Mucosa of rectum (tissue), 2 donors: ENCODE results near the gene R3HDM2.

Experiments used
- H3K27ac ChIP-seq, 2 donors: one replicate each; pipeline ENCODE4 v1.7.0; 2013; ENCODE audit warnings: inconsistent platforms in 2 of 2, low read depth in 2 of 2, low read length in 2 of 2
- H3K27me3 ChIP-seq, 2 donors: one replicate each; pipeline ENCODE4 v1.7.0; 2013; ENCODE audit warnings: low read length in 2 of 2; ENCODE audit not compliant: control insufficient read depth in 2 of 2, insufficient read depth in 2 of 2
- H3K36me3 ChIP-seq, 2 donors: one replicate each; pipeline ENCODE4 v1.7.0; 2013; ENCODE audit warnings: low read length in 2 of 2; ENCODE audit not compliant: control insufficient read depth in 2 of 2, insufficient read depth in 2 of 2
- H3K4me1 ChIP-seq, 2 donors: one replicate each; pipeline ENCODE4 v1.7.0; 2013; ENCODE audit warnings: low read length in 2 of 2, mild to moderate bottlenecking in 1 of 2; ENCODE audit not compliant: control insufficient read depth in 2 of 2, insufficient read depth in 2 of 2
- H3K4me3 ChIP-seq, 2 donors: one replicate each; pipeline ENCODE4 v1.7.0; 2013; ENCODE audit warnings: low read length in 2 of 2
- H3K9ac ChIP-seq, 2 donors: one replicate each; pipeline ENCODE4 v1.7.0; 2013; ENCODE audit warnings: low read length in 2 of 2, low read depth in 1 of 2, mild to moderate bottlenecking in 1 of 2
- H3K9me3 ChIP-seq, 2 donors: one replicate each; pipeline ENCODE4 v1.7.0; 2013; ENCODE audit warnings: low read length in 2 of 2; ENCODE audit not compliant: control insufficient read depth in 2 of 2
- donor health status: healthy.
- donor health status: Normal muscosa, but diverticular disease.

R3HDM2 gene

DNA sequence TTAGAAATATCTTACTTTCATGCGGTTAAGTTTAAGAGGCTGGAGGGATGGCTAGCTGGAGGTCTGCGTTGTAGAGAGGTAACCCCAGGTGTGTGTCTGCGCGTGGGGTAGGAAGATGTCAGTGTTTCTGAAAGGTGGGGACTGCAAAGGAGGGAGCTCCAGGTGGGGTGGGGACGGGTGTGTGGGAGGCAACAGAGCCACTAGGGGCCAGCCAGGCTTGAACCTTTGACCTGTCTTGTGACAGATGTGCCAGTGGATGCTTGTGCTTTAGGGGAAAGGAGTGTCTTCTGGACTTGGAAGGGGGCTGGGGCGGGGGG, 29.6 kb upstream of the R3HDM2 start:
- Histone ChIP-seq H3K36me3 (no peaks in the 10 kb centered on the region), H3K27ac (peak overlapping the region in 1 of 2 donors; percentile 82), H3K4me3 (peak overlapping the region; percentile 64 to 68), H3K9me3 (no peaks in the 10 kb centered on the region), H3K4me1 (peaks cover 30 to 39% of the 10 kb centered on the region in 2 donors), H3K9ac (peak overlapping the region; percentile 41 to 61), H3K27me3 (peaks cover 9 to 11% of the 10 kb centered on the region in 2 donors)

DNA sequence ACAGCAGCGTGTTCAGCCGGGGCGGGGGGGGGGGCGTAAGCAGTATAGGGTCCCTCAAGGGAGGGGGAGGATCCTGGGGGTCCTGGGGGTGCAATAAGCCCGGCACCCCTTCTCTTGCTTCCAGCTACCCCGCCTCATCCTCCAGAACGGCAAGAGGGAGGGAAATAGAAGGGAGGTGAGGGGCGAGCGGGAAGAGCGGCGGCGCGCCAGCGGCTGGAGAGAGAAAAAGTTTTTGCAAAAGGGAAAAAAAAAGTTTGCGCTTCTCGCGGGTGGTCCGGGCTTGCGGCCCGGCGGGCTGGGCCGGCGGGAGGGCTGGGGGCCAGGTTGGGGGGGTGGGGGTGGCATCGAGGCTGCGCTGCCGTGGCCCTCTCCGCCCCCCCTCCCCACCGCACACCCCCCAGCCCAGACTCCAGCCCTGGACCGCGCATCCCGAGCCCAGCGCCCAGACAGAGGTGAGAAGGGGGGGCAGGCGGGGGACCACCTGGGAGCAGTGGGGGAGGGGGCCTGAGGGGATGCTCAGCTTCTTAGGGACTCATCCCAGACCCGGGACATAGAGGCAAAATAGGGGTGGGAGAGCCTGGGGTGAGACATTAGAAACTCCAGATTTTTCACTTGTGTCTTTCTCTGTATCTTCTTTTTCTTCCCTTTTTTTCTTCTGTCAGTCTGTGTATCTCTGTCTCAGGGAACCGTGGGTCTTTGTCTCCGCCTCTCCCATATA, 29.1 kb upstream of the R3HDM2 start, which contains the start of gene GLI1:
Gene GLI1, plus strand, starts transcription at position 36 of the 718 bp plus-strand sequence. CDS start 3,907 bp downstream, outside the sequence.
- Histone ChIP-seq H3K27ac (peak within 1 kb of the TSS; percentile 87 to 91), H3K4me1 (peaks cover 30 to 39% of the 10 kb centered on the region in 2 donors), H3K36me3 (no peaks in the 10 kb centered on the region), H3K9me3 (no peaks in the 10 kb centered on the region), H3K4me3 (peak within 1 kb of the TSS; percentile 85 to 92), H3K27me3 (peaks cover 9 to 11% of the 10 kb centered on the region in 2 donors), H3K9ac (peak within 1 kb of the TSS; percentile 79 to 92)

DNA sequence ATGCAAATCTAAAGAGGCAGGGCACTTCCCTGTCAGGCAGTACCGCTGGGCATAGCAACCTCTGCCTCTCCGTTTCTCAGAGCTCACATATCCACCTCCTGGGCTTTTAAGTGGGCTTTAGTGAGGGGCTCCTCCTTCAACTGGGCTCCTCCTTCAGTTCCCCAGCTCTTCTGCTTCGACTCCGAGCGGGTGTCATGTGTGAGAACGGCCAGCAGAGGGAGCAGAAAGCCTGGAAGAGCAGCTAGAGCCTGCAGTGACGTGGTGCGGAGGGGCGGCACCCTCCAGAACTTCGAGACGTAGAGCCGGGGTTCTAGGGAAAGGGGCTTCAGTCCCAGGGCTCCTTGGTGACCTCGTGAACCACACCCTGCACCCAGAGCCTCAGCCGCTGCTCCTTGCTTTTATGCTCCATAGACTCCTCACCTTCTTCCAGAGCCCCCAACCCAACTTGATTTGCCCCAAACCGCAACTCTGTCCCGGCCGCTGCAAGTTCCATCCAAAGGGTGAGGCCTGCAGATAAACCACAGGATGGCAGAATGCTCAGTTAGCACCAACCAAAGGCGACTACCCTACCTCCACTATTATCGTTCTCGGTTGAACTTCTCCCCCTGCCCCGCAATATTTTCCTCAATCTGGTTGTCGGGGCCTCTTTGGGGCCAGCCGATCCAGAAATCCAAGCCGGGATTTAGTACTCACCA, 28.4 kb upstream of the R3HDM2 start:
- Histone ChIP-seq H3K9ac (peak overlapping the region; percentile 79 to 92), H3K36me3 (no peaks in the 10 kb centered on the region), H3K27me3 (peaks cover 9 to 11% of the 10 kb centered on the region in 2 donors), H3K4me1 (peaks cover 30 to 39% of the 10 kb centered on the region in 2 donors), H3K9me3 (no peaks in the 10 kb centered on the region), H3K4me3 (peak overlapping the region; percentile 85 to 92), H3K27ac (peak overlapping the region; percentile 87 to 91)

DNA sequence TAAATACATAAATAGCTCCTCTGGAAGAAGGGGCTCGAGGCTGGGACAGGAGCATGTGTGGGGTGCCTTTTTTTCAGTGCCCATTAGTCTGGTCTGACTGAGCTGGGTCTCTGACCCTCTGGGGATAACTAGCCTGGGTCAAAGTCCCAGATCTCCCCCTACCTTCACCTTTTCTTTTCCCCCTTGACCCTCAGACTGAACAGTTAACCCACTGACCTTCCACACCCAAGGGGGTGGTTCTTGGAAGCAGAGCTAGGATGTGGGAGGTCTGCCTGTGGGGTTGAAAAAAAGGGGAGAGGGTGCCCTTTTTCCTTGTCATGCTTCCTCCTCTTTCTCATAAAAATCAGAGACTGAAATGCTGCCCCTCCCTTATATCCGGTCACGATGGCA, 27.8 kb upstream of the R3HDM2 start:
- Histone ChIP-seq H3K36me3 (no peaks in the 10 kb centered on the region), H3K27ac (peak overlapping the region; percentile 87 to 91), H3K4me1 (peaks cover 30 to 39% of the 10 kb centered on the region in 2 donors), H3K9me3 (no peaks in the 10 kb centered on the region), H3K27me3 (peaks cover 9 to 11% of the 10 kb centered on the region in 2 donors), H3K4me3 (peak overlapping the region; percentile 85 to 92), H3K9ac (peak overlapping the region; percentile 79 to 92)

DNA sequence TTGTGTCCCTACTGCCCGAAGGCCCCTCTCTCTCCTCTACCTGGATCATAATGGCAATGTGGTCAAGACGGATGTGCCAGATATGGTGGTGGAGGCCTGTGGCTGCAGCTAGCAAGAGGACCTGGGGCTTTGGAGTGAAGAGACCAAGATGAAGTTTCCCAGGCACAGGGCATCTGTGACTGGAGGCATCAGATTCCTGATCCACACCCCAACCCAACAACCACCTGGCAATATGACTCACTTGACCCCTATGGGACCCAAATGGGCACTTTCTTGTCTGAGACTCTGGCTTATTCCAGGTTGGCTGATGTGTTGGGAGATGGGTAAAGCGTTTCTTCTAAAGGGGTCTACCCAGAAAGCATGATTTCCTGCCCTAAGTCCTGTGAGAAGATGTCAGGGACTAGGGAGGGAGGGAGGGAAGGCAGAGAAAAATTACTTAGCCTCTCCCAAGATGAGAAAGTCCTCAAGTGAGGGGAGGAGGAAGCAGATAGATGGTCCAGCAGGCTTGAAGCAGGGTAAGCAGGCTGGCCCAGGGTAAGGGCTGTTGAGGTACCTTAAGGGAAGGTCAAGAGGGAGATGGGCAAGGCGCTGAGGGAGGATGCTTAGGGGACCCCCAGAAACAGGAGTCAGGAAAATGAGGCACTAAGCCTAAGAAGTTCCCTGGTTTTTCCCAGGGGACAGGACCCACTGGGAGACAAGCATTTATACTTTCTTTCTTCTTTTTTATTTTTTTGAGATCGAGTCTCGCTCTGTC, 26.1 kb upstream of the R3HDM2 start:
- H3K27ac ChIP-seq, result no peak overlapping the region
- H3K36me3 ChIP-seq, result no peaks in the 10 kb centered on the region
- peaks cover 9 to 11% of the 10 kb centered on the region in 2 donors for H3K27me3 ChIP-seq
- H3K4me1 ChIP-seq, result peaks cover 24 to 32% of the 10 kb centered on the region in 2 donors
- H3K4me3 ChIP-seq, result no peak overlapping the region
- no peak overlapping the region for H3K9ac ChIP-seq
- H3K9me3 ChIP-seq, result no peaks in the 10 kb centered on the region

DNA sequence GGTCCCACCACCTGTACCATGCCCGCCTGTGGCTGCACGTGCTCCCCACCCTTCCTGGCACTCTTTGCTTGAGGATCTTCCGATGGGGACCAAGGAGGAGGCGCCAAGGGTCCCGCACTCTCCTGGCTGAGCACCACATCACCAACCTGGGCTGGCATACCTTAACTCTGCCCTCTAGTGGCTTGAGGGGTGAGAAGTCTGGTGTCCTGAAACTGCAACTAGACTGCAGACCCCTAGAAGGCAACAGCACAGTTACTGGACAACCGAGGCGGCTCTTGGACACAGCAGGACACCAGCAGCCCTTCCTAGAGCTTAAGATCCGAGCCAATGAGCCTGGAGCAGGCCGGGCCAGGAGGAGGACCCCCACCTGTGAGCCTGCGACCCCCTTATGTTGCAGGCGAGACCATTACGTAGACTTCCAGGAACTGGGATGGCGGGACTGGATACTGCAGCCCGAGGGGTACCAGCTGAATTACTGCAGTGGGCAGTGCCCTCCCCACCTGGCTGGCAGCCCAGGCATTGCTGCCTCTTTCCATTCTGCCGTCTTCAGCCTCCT, 25.4 kb upstream of the R3HDM2 start:
- no peak overlapping the region for H3K4me3 ChIP-seq
- no peaks in the 10 kb centered on the region for H3K36me3 ChIP-seq
- no peaks in the 10 kb centered on the region for H3K9me3 ChIP-seq
- peak overlapping the region in 1 of 2 donors; percentile 42 for H3K9ac ChIP-seq
- peaks cover 9 to 11% of the 10 kb centered on the region in 2 donors for H3K27me3 ChIP-seq
- H3K27ac ChIP-seq, result no peak overlapping the region
- H3K4me1 ChIP-seq, result peaks cover 22 to 28% of the 10 kb centered on the region in 2 donors

DNA sequence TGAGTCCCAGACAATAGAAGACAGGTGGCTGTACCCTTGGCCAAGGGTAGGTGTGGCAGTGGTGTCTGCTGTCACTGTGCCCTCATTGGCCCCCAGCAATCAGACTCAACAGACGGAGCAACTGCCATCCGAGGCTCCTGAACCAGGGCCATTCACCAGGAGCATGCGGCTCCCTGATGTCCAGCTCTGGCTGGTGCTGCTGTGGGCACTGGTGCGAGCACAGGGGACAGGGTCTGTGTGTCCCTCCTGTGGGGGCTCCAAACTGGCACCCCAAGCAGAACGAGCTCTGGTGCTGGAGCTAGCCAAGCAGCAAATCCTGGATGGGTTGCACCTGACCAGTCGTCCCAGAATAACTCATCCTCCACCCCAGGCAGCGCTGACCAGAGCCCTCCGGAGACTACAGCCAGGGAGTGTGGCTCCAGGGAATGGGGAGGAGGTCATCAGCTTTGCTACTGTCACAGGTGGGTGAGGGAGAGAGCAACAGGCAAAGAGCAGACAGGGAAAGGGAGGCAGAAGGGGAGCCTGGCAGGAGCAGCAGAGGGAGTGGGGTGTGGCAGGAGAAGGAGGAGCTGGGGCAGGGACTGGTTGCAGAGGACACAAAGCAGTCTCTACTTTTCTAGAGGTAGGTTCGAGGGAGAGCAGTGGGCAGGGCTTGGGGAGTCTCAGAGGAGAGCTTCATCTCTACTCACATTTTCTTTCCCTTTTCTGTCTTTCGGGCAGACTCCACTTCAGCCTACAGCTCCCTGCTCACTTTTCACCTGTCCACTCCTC, 24.7 kb upstream of the R3HDM2 start:
- no peak overlapping the region for H3K27ac ChIP-seq
- H3K36me3 ChIP-seq, result no peaks in the 10 kb centered on the region
- H3K4me3 ChIP-seq, result no peak overlapping the region
- H3K9ac ChIP-seq, result peak overlapping the region in 1 of 2 donors; percentile 42
- peaks cover 3 to 6% of the 10 kb centered on the region in 2 donors for H3K27me3 ChIP-seq
- peaks cover 16 to 22% of the 10 kb centered on the region in 2 donors for H3K4me1 ChIP-seq
- H3K9me3 ChIP-seq, result no peaks in the 10 kb centered on the region

DNA sequence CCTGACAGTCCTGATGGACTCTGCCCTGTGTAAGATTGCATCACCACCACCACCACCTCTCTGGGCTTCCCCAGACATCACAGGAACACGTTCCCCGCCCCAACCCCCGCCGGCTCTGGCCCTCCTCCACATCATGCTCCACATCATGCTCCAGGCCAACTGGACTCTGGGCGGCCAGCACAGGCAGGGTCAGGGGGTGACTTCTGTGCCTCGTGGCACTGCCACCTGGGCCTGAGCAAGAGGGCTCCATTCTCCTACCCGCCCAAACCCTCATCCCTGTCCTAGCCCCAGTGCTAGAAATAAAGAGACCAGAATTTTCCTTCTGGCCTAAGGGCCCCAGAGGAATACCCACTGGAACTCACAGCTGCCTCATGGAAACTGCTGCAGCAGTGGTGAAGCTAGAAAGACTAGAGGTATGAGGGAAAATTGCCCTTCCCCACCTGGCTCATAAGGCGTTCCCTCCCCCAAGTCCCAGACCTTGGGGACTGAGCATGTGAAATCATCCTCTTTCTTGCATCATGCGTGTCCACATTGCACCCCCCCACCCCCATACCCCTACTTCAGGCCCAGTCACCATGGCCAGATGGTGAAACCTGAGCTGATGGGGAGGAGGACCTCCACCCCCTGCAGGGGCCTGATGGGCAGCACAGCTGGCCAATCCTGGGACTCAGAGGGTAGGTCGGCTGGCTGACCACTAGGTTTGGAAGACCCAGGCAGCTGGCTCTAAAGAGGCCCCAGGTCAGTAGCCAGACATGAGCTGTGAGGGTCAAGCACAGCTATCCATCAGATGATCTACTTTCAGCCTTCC, 23.9 kb upstream of the R3HDM2 start, which contains the start of gene INHBE:
Gene INHBE, plus strand, starts transcription at position 742 of the 808 bp plus-strand sequence. CDS start 230 bp downstream, outside the sequence.
- Histone ChIP-seq H3K4me3 (no peak within 1 kb of the TSS), H3K27ac (no peak within 1 kb of the TSS), H3K9me3 (no peaks in the 10 kb centered on the region)

DNA sequence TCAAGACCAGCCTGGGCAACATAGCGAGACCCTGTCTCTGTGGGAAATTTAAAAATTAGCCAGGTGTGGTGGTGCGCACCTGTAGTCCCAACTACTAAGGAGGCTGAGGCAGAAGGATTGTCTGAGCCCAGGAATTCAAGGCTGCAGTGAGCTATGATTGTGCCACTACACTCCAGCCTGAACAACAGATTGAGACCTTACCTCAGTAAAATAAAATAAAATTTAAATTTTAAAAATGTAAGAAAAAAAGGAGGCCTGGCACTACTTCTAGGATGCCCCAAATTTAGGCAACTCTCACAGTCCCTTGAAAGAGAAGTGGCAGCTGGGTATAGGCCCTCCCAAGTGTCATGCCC, 23.3 kb upstream of the R3HDM2 start:
- H3K9me3 ChIP-seq, result no peaks in the 10 kb centered on the region
- H3K27me3 ChIP-seq, result peaks cover 0 to 4% of the 10 kb centered on the region in 2 donors
- H3K4me3 ChIP-seq, result no peak overlapping the region
- H3K27ac ChIP-seq, result no peak overlapping the region
- no peak overlapping the region for H3K9ac ChIP-seq
- H3K36me3 ChIP-seq, result no peaks in the 10 kb centered on the region
- H3K4me1 ChIP-seq, result peaks cover 14 to 19% of the 10 kb centered on the region in 2 donors

More for the DNA sequence above, 23.9 kb upstream of the R3HDM2 start, which contains the start of gene INHBE:
- peak within 1 kb of the TSS in 1 of 2 donors; percentile 42 for H3K9ac ChIP-seq
- no peaks in the 10 kb centered on the region for H3K36me3 ChIP-seq
- peaks cover 0 to 4% of the 10 kb centered on the region in 2 donors for H3K27me3 ChIP-seq
- peaks cover 16 to 22% of the 10 kb centered on the region in 2 donors for H3K4me1 ChIP-seq
